ENCODE results near the gene PTPRE.

GRCh38 chr10:128018236-128018635 is 111.3 kb downstream of the PTPRE start:
- TF ChIP-seq POLR2A (IDR thresholded peaks at IDR 0.05; ENCODE audit: low read depth, low read length) (no peak), POLR2AphosphoS5 (IDR thresholded peaks at IDR 0.05; ENCODE audit: low read depth, low read length) (no peak), TAF1 (IDR thresholded peaks at IDR 0.05; ENCODE audit: low read depth, low read length) (no peak)
